Measurements from ENCODE around the gene GBP4.

GBP4 gene

GRCh38 chr1:89170170-89171066, 28.3 kb downstream of the GBP4 start:
- no peak for DNase-seq (ENCODE audit: low read depth in 2 of 2)

- DNase-seq (ENCODE audit: low read depth in 2 of 2), result no peak
Measured at GRCh38 chr1:89169166-89169565, 29.6 kb downstream of the GBP4 start.

GRCh38 chr1:89167590-89168230, 31.0 kb downstream of the GBP4 start:
- DNase-seq (ENCODE audit: low read depth in 2 of 2), result no peak

- DNase-seq (ENCODE audit: low read depth in 2 of 2), result no peak
Measured at GRCh38 chr1:89166705-89167104, 32.0 kb downstream of the GBP4 start.

DNA sequence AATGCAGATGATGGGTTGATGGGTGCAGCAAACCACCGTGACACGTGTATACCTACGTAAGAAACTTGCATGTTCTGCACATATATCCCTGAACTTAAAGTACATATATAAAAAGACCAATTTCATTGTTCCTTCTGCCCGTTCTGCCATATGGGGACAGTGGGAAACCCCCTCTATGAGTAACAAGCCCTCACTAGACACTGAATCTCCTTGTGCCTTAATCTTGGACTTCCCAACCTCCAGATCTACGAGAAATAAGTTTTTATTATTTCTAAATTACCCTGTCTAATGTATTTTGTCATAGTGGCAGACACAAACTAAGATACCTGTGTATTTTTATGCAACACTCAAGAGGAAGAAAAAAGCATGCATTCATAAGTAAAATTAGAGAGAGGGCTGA, 32.9 kb downstream of the GBP4 start:
- DNase-seq (ENCODE audit: low read depth in 2 of 2), result no peak

GRCh38 chr1:89151047-89151446, 47.7 kb downstream of the GBP4 start:
- DNase-seq (ENCODE audit: low read depth in 2 of 2), result no peak

GRCh38 chr1:89149976-89150375, 48.8 kb downstream of the GBP4 start:
- DNase-seq (ENCODE audit: low read depth in 2 of 2), result no peak

GRCh38 chr1:89149229-89149628, 49.5 kb downstream of the GBP4 start:
- DNase-seq (ENCODE audit: low read depth in 2 of 2), result no peak

GRCh38 chr1:89147678-89148658, 50.8 kb downstream of the GBP4 start:
- no peak for DNase-seq (ENCODE audit: low read depth in 2 of 2)

DNA sequence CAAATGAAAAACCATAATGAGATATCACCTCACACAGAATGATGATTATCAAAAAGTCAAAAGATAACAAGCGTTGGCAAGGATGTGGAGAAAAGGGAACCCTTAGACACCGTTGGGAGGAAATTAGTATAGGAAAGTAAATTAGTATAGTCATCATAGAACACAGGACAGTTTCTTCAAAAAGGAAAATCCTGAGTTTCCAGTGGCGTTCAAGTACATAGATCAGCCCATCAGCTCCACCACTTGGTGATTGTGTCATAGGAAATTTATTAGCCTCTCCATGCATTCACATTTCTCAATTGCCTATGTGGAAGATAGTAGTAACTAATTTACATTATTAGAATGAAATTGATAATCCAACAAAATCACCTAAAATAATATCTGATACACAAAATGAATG, 52.0 kb downstream of the GBP4 start:
- no peak for DNase-seq (ENCODE audit: low read depth in 2 of 2)

DNA sequence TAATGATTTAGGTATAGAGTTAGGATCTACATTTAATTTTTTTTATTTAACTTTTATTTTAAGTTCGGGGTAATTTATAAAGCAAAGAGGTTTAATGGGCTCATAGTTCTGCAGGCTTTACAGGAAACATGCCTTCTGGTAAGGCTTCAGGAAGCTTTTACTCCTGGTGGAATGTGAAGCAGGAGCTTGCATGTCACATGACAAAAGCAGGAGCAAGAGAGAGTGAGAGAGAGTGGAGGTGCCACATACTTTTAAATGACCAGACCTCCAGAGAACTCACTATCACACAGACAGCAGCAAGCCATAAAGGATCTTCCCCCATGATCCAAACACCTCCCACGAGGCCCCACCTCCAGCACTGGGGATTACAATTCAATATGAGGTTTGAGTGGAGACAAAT, 55.3 kb downstream of the GBP4 start:
- DNase-seq (ENCODE audit: low read depth in 2 of 2), result no peak

DNA sequence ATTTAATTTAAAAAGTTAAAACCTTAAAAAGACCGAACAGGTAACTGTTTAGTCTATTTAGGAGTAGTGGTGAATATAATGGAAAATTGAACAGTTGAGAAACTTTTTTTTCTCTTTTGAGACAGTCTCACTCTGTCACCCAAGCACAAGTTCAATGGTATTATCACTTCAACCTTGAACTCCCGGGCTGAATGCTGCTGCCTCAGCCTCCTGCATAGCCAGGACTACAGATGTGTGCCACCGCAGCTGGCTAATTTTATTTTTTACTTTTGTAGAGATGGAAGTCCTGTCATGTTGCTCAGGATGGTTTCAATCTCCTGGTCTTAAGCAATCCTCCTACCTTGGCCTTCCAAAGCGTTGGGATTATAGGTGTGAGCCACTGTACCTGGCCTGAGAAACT, 56.6 kb downstream of the GBP4 start:
- no peak for DNase-seq (ENCODE audit: low read depth in 2 of 2)

- no peak for DNase-seq (ENCODE audit: low read depth in 2 of 2)
Measured at GRCh38 chr1:89133747-89134146, 65.0 kb downstream of the GBP4 start.
